Stomach smooth muscle (tissue), 2 donors: ENCODE results near the gene BMP5.

ENCODE experiments used
- H3K27ac ChIP-seq: one replicate; pipeline ENCODE4 v1.7.0; 2013; ENCODE audit warnings: mild to moderate bottlenecking, low read length, inconsistent platforms
- H3K27me3 ChIP-seq, 2 donors: one replicate each; pipeline ENCODE4 v1.7.0; 2013; ENCODE audit warnings: low read length in 2 of 2; ENCODE audit not compliant: insufficient read depth in 2 of 2, control insufficient read depth in 1 of 2
- H3K36me3 ChIP-seq, 2 donors: one replicate each; pipeline ENCODE4 v1.7.0; 2013; ENCODE audit warnings: low read length in 2 of 2; ENCODE audit not compliant: control insufficient read depth in 2 of 2, insufficient read depth in 2 of 2
- H3K4me1 ChIP-seq: one replicate; pipeline ENCODE4 v1.7.0; 2013; ENCODE audit warnings: low read length; ENCODE audit not compliant: control insufficient read depth, insufficient read depth
- H3K4me3 ChIP-seq, 2 donors: one replicate each; pipeline ENCODE4 v1.7.0; 2013; ENCODE audit warnings: low read length in 2 of 2
- H3K9ac ChIP-seq, 2 donors: one replicate each; pipeline ENCODE4 v1.7.0; 2013; ENCODE audit warnings: low read length in 2 of 2, mild to moderate bottlenecking in 1 of 2
- H3K9me3 ChIP-seq, 2 donors: one replicate each; pipeline ENCODE4 v1.7.0; 2013; ENCODE audit warnings: low read length in 2 of 2; ENCODE audit not compliant: control insufficient read depth in 2 of 2
- donor health status: healthy.
- donor health status: Pancreatic carcinoma.

Gene BMP5

GRCh38 chr6:55901765-55902270, 26.4 kb upstream of the BMP5 start:
- Histone ChIP-seq H3K9me3 (no peaks in the 10 kb centered on the region), H3K4me3 (no peak overlapping the region), H3K36me3 (no peaks in the 10 kb centered on the region), H3K27me3 (no peaks in the 10 kb centered on the region), H3K9ac (no peak overlapping the region), H3K27ac (no peak overlapping the region), H3K4me1 (no peaks in the 10 kb centered on the region)

GRCh38 chr6:55898342-55898741, 23.0 kb upstream of the BMP5 start:
- no peak overlapping the region for H3K4me3 ChIP-seq
- no peaks in the 10 kb centered on the region for H3K9me3 ChIP-seq
- no peak overlapping the region for H3K9ac ChIP-seq
- no peaks in the 10 kb centered on the region for H3K36me3 ChIP-seq
- H3K27ac ChIP-seq: no peak overlapping the region
- H3K4me1 ChIP-seq: no peaks in the 10 kb centered on the region
- H3K27me3 ChIP-seq: no peaks in the 10 kb centered on the region

DNA sequence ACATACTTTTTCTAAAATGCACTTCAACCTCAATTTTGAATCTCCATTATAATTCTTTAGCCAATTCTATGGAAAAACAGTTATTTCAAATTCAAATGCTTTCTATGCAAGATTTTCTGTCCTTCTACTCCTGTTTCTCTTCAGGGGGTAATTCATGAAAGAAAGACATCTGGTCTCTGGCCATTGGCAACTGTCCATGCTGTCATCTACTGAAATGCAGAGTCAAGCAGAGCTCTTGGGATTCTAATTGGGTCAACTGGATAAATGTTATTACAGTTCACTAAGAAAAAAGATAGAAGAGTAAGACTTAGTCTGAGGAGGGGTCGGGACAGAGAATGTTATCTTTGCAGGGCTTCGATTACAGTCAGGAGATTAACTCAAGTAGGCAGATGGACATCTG, 22.0 kb upstream of the BMP5 start:
- Histone ChIP-seq H3K9me3 (no peaks in the 10 kb centered on the region), H3K4me3 (no peak overlapping the region), H3K4me1 (no peaks in the 10 kb centered on the region), H3K27ac (no peak overlapping the region), H3K36me3 (no peaks in the 10 kb centered on the region), H3K9ac (no peak overlapping the region), H3K27me3 (no peaks in the 10 kb centered on the region)

GRCh38 chr6:55895972-55896730, 20.8 kb upstream of the BMP5 start:
- Histone ChIP-seq H3K27me3 (no peaks in the 10 kb centered on the region), H3K4me1 (no peaks in the 10 kb centered on the region), H3K36me3 (no peaks in the 10 kb centered on the region), H3K4me3 (no peak overlapping the region), H3K27ac (no peak overlapping the region), H3K9ac (no peak overlapping the region), H3K9me3 (no peaks in the 10 kb centered on the region)

- Histone ChIP-seq H3K27me3 (no peaks in the 10 kb centered on the region), H3K27ac (no peak overlapping the region), H3K9ac (no peak overlapping the region), H3K36me3 (no peaks in the 10 kb centered on the region), H3K9me3 (no peaks in the 10 kb centered on the region), H3K4me3 (no peak overlapping the region), H3K4me1 (no peaks in the 10 kb centered on the region)
These were observed 17.5 kb upstream of the BMP5 start for GRCh38 chr6:55892749-55893357.

DNA sequence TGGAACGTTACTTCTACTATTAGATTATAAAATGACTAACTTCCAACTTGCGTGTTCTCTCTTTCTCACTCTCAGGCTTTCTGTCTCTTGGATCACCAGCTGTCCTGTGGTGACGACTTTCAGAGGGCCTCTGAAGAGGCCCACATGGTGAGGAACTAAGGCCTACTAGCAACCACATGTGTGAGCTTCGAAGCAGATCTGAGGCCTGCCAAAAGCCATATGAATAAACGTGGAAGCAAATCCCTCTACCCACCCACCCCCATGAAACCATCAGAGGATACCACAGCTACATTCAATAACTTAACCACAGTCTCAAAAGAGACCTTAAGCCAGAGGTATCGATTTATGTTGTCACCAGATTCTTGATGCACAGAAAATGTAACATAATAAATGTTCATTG, 13.5 kb upstream of the BMP5 start:
- H3K9me3 ChIP-seq: no peaks in the 10 kb centered on the region
- no peak overlapping the region for H3K27ac ChIP-seq
- no peaks in the 10 kb centered on the region for H3K4me1 ChIP-seq
- H3K27me3 ChIP-seq: no peaks in the 10 kb centered on the region
- no peak overlapping the region for H3K4me3 ChIP-seq
- no peak overlapping the region for H3K9ac ChIP-seq
- H3K36me3 ChIP-seq: no peaks in the 10 kb centered on the region

DNA sequence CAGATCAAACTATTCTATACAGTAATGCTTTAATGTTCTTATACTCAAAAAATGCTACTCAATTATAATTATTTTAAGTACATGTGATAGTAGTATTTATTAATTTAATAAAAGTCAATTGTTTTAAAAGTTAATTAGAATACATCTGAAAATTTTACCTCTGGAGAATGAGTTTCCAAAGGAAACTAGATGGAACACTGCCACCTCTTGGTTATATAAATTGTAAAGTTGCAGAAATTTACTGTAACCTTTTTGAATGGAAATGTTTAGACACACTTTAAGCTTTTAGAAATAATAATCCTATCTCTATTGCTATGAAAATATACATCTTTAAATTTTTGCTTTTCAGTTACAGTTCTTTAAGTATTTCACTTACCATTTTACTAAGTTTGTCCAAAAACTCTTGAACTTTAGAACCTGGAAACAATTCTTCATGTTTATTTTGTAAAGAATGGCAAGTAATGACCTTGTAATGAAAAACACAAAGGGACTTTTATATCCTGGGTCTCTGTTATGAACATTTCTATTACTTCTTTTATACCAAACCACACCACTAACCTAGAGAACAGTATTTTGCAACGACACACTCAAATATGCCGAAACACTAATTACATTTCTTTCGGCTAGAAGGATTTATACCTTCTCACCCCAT, 10.9 kb upstream of the BMP5 start:
- Histone ChIP-seq H3K4me1 (no peaks in the 10 kb centered on the region), H3K27ac (no peak overlapping the region), H3K4me3 (no peak overlapping the region), H3K9me3 (no peaks in the 10 kb centered on the region), H3K36me3 (no peaks in the 10 kb centered on the region), H3K27me3 (no peaks in the 10 kb centered on the region), H3K9ac (no peak overlapping the region)

DNA sequence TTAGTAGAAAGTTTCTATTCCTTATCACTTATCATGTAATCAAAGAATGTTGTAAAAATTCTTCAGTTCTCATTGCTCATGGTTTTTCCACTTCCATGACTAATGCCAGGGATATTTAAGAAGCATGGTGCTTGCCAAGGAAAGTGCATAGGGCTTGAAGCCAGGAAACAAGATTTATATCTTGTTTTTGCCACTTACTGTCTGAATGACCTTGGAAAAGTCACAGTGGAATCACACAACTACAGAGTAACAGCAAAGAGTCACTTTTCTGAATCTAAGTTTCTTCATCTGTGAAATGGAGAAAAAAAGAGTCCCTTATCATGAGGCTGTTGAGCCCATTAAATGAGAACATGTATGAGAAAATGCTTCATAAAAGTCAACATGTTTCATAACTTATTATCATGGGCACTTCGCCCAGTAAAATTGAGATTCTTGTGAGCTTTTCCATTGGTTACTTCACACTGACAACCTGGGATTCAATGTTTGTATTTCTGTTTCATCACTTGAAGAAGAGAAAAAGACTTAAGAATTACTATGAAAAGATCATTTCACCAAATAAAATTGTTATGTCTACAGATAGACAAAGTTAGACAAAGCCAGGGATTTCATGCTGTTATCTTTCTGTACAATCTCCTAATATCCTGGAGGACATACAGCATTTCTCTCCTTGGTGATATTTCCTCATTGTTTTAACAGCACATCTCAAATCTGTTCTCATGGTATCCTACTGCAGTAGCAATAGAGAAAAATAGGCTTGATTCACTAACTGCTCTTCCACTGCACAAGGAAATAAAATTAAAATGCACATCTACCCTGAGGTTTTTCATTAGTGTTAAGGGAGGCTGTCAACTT, 7.6 kb upstream of the BMP5 start:
- H3K4me1 ChIP-seq: no peaks in the 10 kb centered on the region
- no peaks in the 10 kb centered on the region for H3K9me3 ChIP-seq
- H3K27me3 ChIP-seq: no peaks in the 10 kb centered on the region
- H3K4me3 ChIP-seq: no peak overlapping the region
- no peak overlapping the region for H3K27ac ChIP-seq
- H3K9ac ChIP-seq: no peak overlapping the region
- no peaks in the 10 kb centered on the region for H3K36me3 ChIP-seq

DNA sequence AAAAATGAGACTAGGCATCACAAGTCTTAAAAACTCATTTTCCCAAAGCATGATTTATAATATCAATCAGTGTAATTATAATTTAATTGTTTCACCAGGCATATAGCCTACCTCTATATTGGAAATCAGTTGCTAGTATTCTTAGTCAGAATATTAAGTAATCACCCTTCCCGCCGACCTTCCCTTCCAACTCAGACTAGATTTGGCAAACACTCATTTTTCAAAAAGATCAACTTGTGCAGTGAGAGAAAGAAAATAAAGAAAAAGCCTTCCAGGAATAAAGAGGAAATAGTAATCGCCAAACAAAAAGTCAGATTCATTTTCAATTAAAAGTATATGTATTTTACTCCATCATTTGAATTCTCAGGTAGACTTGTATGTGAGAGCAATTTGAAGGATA, 1.9 kb upstream of the BMP5 start:
- Histone ChIP-seq H3K9ac (no peak overlapping the region), H3K4me1 (no peaks in the 10 kb centered on the region), H3K9me3 (no peaks in the 10 kb centered on the region), H3K27me3 (no peaks in the 10 kb centered on the region), H3K36me3 (no peaks in the 10 kb centered on the region), H3K27ac (no peak overlapping the region), H3K4me3 (no peak overlapping the region)

DNA sequence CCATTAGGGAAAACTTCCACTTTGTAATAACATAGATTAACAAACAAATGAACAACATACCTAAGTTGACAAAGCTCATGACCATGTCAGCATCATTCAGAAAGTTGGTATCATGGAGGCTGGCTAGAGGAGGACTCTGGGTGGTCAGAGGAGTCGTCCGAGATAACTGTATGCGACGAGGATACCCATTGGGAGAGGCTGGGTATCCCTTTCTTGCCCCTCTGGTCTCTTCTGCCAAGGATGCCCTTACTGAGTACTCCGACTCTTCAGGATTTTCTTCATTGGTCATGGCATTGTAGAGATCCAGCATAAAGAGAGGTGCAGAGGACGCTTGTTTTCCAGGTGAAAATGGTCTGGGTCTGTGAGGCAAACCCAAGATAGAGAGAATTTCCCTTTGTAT, 1.1 kb downstream of the BMP5 start:
- Histone ChIP-seq H3K36me3 (no peaks in the 10 kb centered on the region), H3K9me3 (no peaks in the 10 kb centered on the region), H3K27ac (no peak overlapping the region), H3K4me3 (no peak overlapping the region), H3K27me3 (no peaks in the 10 kb centered on the region), H3K4me1 (no peaks in the 10 kb centered on the region), H3K9ac (no peak overlapping the region)
